Measurements from ENCODE around the gene VSTM5. TPM values are rescaled to one million over a fixed set of nuclear protein-coding genes. Genes with fewer than 3 reads are reported as not detected.
A peak's percentile ranks its signal among the peaks of the same experiment; 100 is the strongest.

Gene VSTM5
- total RNA-seq, 1 experiment from 2014 or later = not detected

GRCh38 chr11:93858121-93858775, 7.8 kb upstream of the VSTM5 start:
- Mint-ChIP-seq H3K4me3 (no peak overlapping the region), H3K27me3 (ENCODE audit: low read depth) (no peaks in the 10 kb centered on the region; the same call in 1 of the 2 replicates), H3K4me1 (peaks cover 21 to 37% of the 10 kb centered on the region in 2 experiments), H3K36me3 (ENCODE audit: insufficient read depth in 1 of 3, low read depth in 3 of 3) (no peaks in the 10 kb centered on the region), H3K27ac (no peak overlapping the region), H3K9me3 (no peaks in the 10 kb centered on the region)
- Histone ChIP-seq H3K23ac (ENCODE audit: insufficient read length, low read depth, low read length) (no peak overlapping the region), H3K18ac (ENCODE audit: insufficient read length, low read depth, low read length) (no peak overlapping the region), H2BK20ac (ENCODE audit: low read depth, low read length, poor library complexity, severe bottlenecking) (no peak overlapping the region), H3K4ac (ENCODE audit: low read depth, low read length) (no peak overlapping the region), H3K9ac (ENCODE audit: extremely low read depth, insufficient read length, low read length) (no peak overlapping the region), H3K27me3 (ENCODE audit: insufficient read depth, low read length) (no peaks in the 10 kb centered on the region), H3K56ac (ENCODE audit: insufficient read length, low read depth, low read length) (no peak overlapping the region), H3K23me2 (ENCODE audit: insufficient read length, low read depth, low read length, poor library complexity, severe bottlenecking) (no peaks in the 10 kb centered on the region), H3K4me2 (ENCODE audit: insufficient read depth, insufficient read length, low read length) (no peak overlapping the region), H2BK15ac (ENCODE audit: low read depth, low read length) (no peak overlapping the region), H2BK120ac (ENCODE audit: low read depth, low read length, poor library complexity, severe bottlenecking) (no peak overlapping the region), H4K8ac (replicated peaks; ENCODE audit: insufficient read length, low read depth, low read length) (no peak overlapping the region), H3K27ac (ENCODE audit: insufficient read length, low read depth, low read length) (no peak overlapping the region), H2AFZ (ENCODE audit: low read length) (peak overlapping the region; percentile 14), H2BK12ac (ENCODE audit: insufficient read length, low read depth, low read length) (no peak overlapping the region), H2BK5ac (ENCODE audit: insufficient read length, low read length) (no peak overlapping the region), H4K5ac (ENCODE audit: insufficient read length, low read depth, low read length) (no peak overlapping the region), H4K91ac (ENCODE audit: insufficient read length, low read depth, low read length) (no peak overlapping the region), H3K79me2 (ENCODE audit: insufficient read depth, low read length) (no peaks in the 10 kb centered on the region), H3K14ac (ENCODE audit: insufficient read depth, low read length) (no peak overlapping the region), H3K9me3 (ENCODE audit: control insufficient read depth, low read depth, low read length) (no peaks in the 10 kb centered on the region), H3K79me1 (ENCODE audit: insufficient read depth, low read depth, low read length, poor library complexity, severe bottlenecking) (no peaks in the 10 kb centered on the region), H3K4me1 (ENCODE audit: insufficient read depth, low read length) (no peaks in the 10 kb centered on the region), H2AK5ac (ENCODE audit: insufficient read length, low read length) (no peak overlapping the region), H3T11ph (ENCODE audit: low read length) (no peak overlapping the region), H4K20me1 (ENCODE audit: control insufficient read depth, insufficient read depth, insufficient read length) (no peaks in the 10 kb centered on the region)
- DNase-seq = no peak
- no CpG with 5 or more reads among the region's 3 CpGs for WGBS (ENCODE audit: extremely low coverage, insufficient read length, low lambda C conversion rate)
- TF ChIP-seq CTCF (conservative IDR thresholded peaks at IDR 0.05) = no peak
